ENCODE measurements around the gene SAMD3. TPM values are rescaled to one million over a fixed set of nuclear protein-coding genes. Genes with fewer than 3 reads are reported as not detected.

Gene SAMD3
- total RNA-seq, 4 donors from 2014 or later, result 4.0 to 4.4 TPM; not detected in 2

DNA sequence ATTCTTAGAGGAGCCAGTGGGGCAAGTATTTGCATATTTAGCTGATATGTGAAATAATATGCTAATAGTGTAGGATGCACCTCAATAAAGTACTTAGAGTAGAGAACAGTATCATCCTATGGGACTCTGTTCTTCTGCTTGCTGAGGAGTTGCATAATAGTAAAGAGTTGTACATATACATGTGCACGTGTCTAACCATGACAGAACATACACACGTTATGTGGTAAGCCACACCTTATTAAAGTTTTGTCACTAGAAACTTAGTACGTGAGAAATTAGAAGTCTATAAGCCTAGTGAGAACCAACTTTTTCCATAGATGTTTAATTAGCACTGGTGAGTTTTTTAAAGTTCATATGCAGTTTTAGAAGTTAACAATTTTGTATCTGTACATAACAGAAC is 123.6 kb downstream of the SAMD3 start:
- peaks cover 0 to 8% (median 0%) of the 10 kb centered on the region in 4 donors for H3K36me3 ChIP-seq
- no peaks in the 10 kb centered on the region for H3K4me1 ChIP-seq
- H3K27me3 ChIP-seq, result no peaks in the 10 kb centered on the region
- H3K4me3 ChIP-seq, result no peak overlapping the region
- intact Hi-C loops (cut with DNase I; ENCODE audit: low total_unique reads), result loop anchor here (1.0 kb wide), 1 partner anchor 22 kb away; no protein-coding TSS in a partner anchor
- DNase-seq, result no peak
- in situ Hi-C loops (cut with MboI; ENCODE audit: low pct_ligation_motif_present in 1 of 4, low pct_unique_long_range_greater_than_20kb in 1 of 4, low sequenced_read_pairs in 3 of 4), result no loop called here
- H3K27ac ChIP-seq, result no peak overlapping the region
- no peak for TF ChIP-seq POLR2A (IDR thresholded peaks at IDR 0.05)
- TF ChIP-seq EP300 (IDR thresholded peaks at IDR 0.05; ENCODE audit: low read depth), result no peak
- no peak for TF ChIP-seq POLR2AphosphoS5 (IDR thresholded peaks at IDR 0.05)
- TF ChIP-seq, protein P1, sequence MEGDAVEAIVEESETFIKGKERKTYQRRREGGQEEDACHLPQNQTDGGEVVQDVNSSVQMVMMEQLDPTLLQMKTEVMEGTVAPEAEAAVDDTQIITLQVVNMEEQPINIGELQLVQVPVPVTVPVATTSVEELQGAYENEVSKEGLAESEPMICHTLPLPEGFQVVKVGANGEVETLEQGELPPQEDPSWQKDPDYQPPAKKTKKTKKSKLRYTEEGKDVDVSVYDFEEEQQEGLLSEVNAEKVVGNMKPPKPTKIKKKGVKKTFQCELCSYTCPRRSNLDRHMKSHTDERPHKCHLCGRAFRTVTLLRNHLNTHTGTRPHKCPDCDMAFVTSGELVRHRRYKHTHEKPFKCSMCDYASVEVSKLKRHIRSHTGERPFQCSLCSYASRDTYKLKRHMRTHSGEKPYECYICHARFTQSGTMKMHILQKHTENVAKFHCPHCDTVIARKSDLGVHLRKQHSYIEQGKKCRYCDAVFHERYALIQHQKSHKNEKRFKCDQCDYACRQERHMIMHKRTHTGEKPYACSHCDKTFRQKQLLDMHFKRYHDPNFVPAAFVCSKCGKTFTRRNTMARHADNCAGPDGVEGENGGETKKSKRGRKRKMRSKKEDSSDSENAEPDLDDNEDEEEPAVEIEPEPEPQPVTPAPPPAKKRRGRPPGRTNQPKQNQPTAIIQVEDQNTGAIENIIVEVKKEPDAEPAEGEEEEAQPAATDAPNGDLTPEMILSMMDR (IDR thresholded peaks at IDR 0.05), result no peak
- no peaks in the 10 kb centered on the region for H3K9me3 ChIP-seq
- WGBS, 2 donors (ENCODE audit: low coverage in 1 of 2), result 97 to 100% methylated on average over 3 of the region's 3 CpGs

DNA sequence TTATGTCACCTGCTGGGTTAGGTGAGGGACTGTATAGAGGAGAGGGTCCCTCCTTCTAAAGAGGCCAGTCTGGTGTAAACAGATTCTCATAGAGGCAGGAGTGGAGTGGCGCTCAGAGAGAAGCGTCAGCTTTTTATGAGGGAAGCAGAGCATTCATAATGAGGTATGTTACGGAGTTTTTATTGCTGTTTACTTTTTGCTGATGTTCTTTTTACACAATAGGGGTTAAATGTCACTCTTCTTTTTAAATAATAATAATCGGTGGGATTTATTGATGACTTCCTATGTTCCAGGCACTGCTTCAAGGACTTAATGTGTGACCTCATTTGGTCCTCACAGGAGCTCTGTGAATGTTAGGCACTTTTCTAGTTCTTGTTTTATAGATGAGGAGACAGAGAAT is 124.4 kb downstream of the SAMD3 start:
- TF ChIP-seq POLR2A (IDR thresholded peaks at IDR 0.05), result no peak
- no peak for TF ChIP-seq POLR2AphosphoS5 (IDR thresholded peaks at IDR 0.05)
- TF ChIP-seq EP300 (IDR thresholded peaks at IDR 0.05; ENCODE audit: low read depth), result no peak
- TF ChIP-seq, protein P1 (IDR thresholded peaks at IDR 0.05), result no peak
- Histone ChIP-seq H3K9me3 (no peaks in the 10 kb centered on the region), H3K27ac (no peak overlapping the region), H3K36me3 (peaks cover 0 to 11% (median 0%) of the 10 kb centered on the region in 4 donors), H3K27me3 (no peaks in the 10 kb centered on the region), H3K4me1 (no peaks in the 10 kb centered on the region), H3K4me3 (no peak overlapping the region)
- in situ Hi-C loops (cut with MboI; ENCODE audit: low pct_ligation_motif_present in 1 of 4, low pct_unique_long_range_greater_than_20kb in 1 of 4, low sequenced_read_pairs in 3 of 4) (no loop called here), intact Hi-C loops (cut with DNase I; ENCODE audit: low total_unique reads) (no loop called here)
- no peak for DNase-seq
- WGBS, 2 donors (ENCODE audit: low coverage in 1 of 2), result 67 to 69% methylated on average over 4 of the region's 4 CpGs

Other genes starting within 250 kb of the SAMD3 start
- gene L3MBTL3, start 204.4 kb downstream of the SAMD3 start, total RNA-seq, result 10 to 100 TPM in 3 of 4 donors, 1 to 10 TPM in 1; 8.1 to 57.6 (median 21.9) TPM
- gene TMEM200A, start 143.1 kb upstream of the SAMD3 start, total RNA-seq, result 10 to 100 TPM in 3 of 4 donors, under 1 TPM in 1; 0.20 to 19.5 (median 16.0) TPM

Measured in transverse colon (tissue), 4 donors.